ENCODE data around the gene WNK4. TPM values are rescaled to one million over a fixed set of nuclear protein-coding genes. Genes with fewer than 3 reads are reported as not detected.

The WNK4 gene
- total and polyA plus RNA-seq, 2 donors (not counting 1 experiment from before 2014, with no cell fraction given), result under 0.01 to 0.35 TPM

DNA sequence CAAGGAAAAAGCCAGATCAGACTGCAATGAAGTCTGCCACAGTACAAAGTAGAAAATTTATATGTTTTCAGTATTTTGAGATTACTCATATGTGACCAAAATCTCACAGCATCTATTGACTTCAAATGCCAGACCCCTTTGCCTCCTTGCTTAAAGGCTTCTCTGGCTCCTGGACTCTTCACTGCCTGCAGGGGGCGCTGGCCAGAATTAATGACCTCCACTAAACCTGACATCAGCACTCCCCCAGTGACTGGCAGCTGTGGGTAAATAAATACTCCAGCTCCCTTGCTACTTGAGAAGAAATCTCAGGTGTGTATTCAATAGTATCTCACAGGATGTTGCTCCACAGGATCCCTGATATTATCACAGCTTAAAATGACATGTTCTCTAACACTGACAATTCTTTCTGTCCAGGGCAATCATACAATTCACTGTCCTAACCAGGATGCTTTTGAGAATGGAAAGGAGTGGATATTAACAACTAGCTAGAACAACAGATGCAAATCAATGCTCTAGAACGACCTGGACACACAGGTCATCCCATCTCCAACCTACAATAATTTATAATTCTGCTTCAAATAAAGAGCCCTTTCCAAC is 39.6 kb downstream of the WNK4 start:
- peak; percentile 46 to 55 for DNase-seq (ENCODE audit: low read depth in 2 of 2)
- H3K4me1 ChIP-seq (ENCODE audit: control insufficient read depth, extremely low read depth, insufficient read depth, low read length), result peaks cover 2% of the 10 kb centered on the region
- peaks cover 16% of the 10 kb centered on the region for H3K36me3 ChIP-seq (ENCODE audit: control insufficient read depth, insufficient read depth, low read length)
- no peak overlapping the region for H3K27ac ChIP-seq (ENCODE audit: insufficient read depth, low read length)
- H3K27me3 ChIP-seq (ENCODE audit: control insufficient read depth, insufficient read depth, low read length), result no peaks in the 10 kb centered on the region
- H3K9ac ChIP-seq (ENCODE audit: insufficient read depth, low read length), result no peak overlapping the region
- TF ChIP-seq CTCF (conservative IDR thresholded peaks at IDR 0.05 in 1 of 2, IDR thresholded peaks at IDR 0.05 in 1 of 2; ENCODE audit: low read depth in 1 of 2, low read length in 2 of 2) (peak; percentile 53 to 79), EZH2 (IDR thresholded peaks at IDR 0.05; ENCODE audit: low read length, missing control alignments) (no peak)
- H3K79me2 ChIP-seq (ENCODE audit: control insufficient read depth, insufficient read depth, low read length), result peaks cover 15% of the 10 kb centered on the region
- H3K4me3 ChIP-seq (replicated peaks in 1 of 4; ENCODE audit: control extremely low read depth in 1 of 4, insufficient read depth in 1 of 4, low read depth in 3 of 4, low read length in 4 of 4), result no peak overlapping the region
- no peak overlapping the region for H3K4me2 ChIP-seq (ENCODE audit: extremely low read depth, insufficient read depth, low read length)
- no peaks in the 10 kb centered on the region for H3K9me3 ChIP-seq (ENCODE audit: control insufficient read depth, insufficient read depth, low read depth, low read length)
- no peak overlapping the region for H2AFZ ChIP-seq (ENCODE audit: low read length)
- no peaks in the 10 kb centered on the region for H4K20me1 ChIP-seq (ENCODE audit: control insufficient read depth, extremely low read depth, insufficient read depth, low read length)

- no peak for DNase-seq (ENCODE audit: low read depth in 2 of 2)
- no peak overlapping the region for H3K27ac ChIP-seq (ENCODE audit: insufficient read depth, low read length)
- peaks cover 12% of the 10 kb centered on the region for H3K36me3 ChIP-seq (ENCODE audit: control insufficient read depth, insufficient read depth, low read length)
- H3K4me1 ChIP-seq (ENCODE audit: control insufficient read depth, extremely low read depth, insufficient read depth, low read length), result peaks cover 2% of the 10 kb centered on the region
- H2AFZ ChIP-seq (ENCODE audit: low read length), result no peak overlapping the region
- H4K20me1 ChIP-seq (ENCODE audit: control insufficient read depth, extremely low read depth, insufficient read depth, low read length), result no peaks in the 10 kb centered on the region
- H3K4me3 ChIP-seq (replicated peaks in 1 of 4; ENCODE audit: control extremely low read depth in 1 of 4, insufficient read depth in 1 of 4, low read depth in 3 of 4, low read length in 4 of 4), result no peak overlapping the region
- H3K27me3 ChIP-seq (ENCODE audit: control insufficient read depth, insufficient read depth, low read length), result no peaks in the 10 kb centered on the region
- H3K4me2 ChIP-seq (ENCODE audit: extremely low read depth, insufficient read depth, low read length), result no peak overlapping the region
- peaks cover 15% of the 10 kb centered on the region for H3K79me2 ChIP-seq (ENCODE audit: control insufficient read depth, insufficient read depth, low read length)
- no peaks in the 10 kb centered on the region for H3K9me3 ChIP-seq (ENCODE audit: control insufficient read depth, insufficient read depth, low read depth, low read length)
- TF ChIP-seq EZH2 (IDR thresholded peaks at IDR 0.05; ENCODE audit: low read length, missing control alignments), result no peak
- TF ChIP-seq CTCF (conservative IDR thresholded peaks at IDR 0.05 in 1 of 2, IDR thresholded peaks at IDR 0.05 in 1 of 2; ENCODE audit: low read depth in 1 of 2, low read length in 2 of 2), result no peak
- H3K9ac ChIP-seq (ENCODE audit: insufficient read depth, low read length), result no peak overlapping the region
Observed at GRCh38 chr17:42821176-42821575, 40.8 kb downstream of the WNK4 start.

GRCh38 chr17:42827472-42827871 is 47.1 kb downstream of the WNK4 start:
- H3K9me3 ChIP-seq (ENCODE audit: control insufficient read depth, insufficient read depth, low read depth, low read length), result no peaks in the 10 kb centered on the region
- H4K20me1 ChIP-seq (ENCODE audit: control insufficient read depth, extremely low read depth, insufficient read depth, low read length), result no peaks in the 10 kb centered on the region
- H3K36me3 ChIP-seq (ENCODE audit: control insufficient read depth, insufficient read depth, low read length), result no peaks in the 10 kb centered on the region
- no peak overlapping the region for H3K4me3 ChIP-seq (replicated peaks in 1 of 4; ENCODE audit: control extremely low read depth in 1 of 4, insufficient read depth in 1 of 4, low read depth in 3 of 4, low read length in 4 of 4)
- no peaks in the 10 kb centered on the region for H3K27me3 ChIP-seq (ENCODE audit: control insufficient read depth, insufficient read depth, low read length)
- no peak overlapping the region for H3K9ac ChIP-seq (ENCODE audit: insufficient read depth, low read length)
- H3K27ac ChIP-seq (ENCODE audit: insufficient read depth, low read length), result no peak overlapping the region
- TF ChIP-seq EZH2 (IDR thresholded peaks at IDR 0.05; ENCODE audit: low read length, missing control alignments) (no peak), CTCF (conservative IDR thresholded peaks at IDR 0.05 in 1 of 2, IDR thresholded peaks at IDR 0.05 in 1 of 2; ENCODE audit: low read depth in 1 of 2, low read length in 2 of 2) (no peak)
- H3K4me2 ChIP-seq (ENCODE audit: extremely low read depth, insufficient read depth, low read length), result no peak overlapping the region
- peaks cover 2% of the 10 kb centered on the region for H3K4me1 ChIP-seq (ENCODE audit: control insufficient read depth, extremely low read depth, insufficient read depth, low read length)
- peaks cover 12% of the 10 kb centered on the region for H3K79me2 ChIP-seq (ENCODE audit: control insufficient read depth, insufficient read depth, low read length)
- H2AFZ ChIP-seq (ENCODE audit: low read length), result no peak overlapping the region
- DNase-seq (ENCODE audit: low read depth in 2 of 2), result no peak

Data from fibroblast of lung (primary cell).